ENCODE data around the gene NUP210L. TPM values are rescaled to one million over a fixed set of nuclear protein-coding genes. Genes with fewer than 3 reads are reported as not detected.
"Not testable (repeated sequence)": the region's sequence is repeated elsewhere in the genome, so short reads cannot be mapped to it uniquely, and the experiment has no call there.

Gene NUP210L
- total RNA-seq, 2 donors from 2014 or later = 0.10 to 0.11 TPM

DNA sequence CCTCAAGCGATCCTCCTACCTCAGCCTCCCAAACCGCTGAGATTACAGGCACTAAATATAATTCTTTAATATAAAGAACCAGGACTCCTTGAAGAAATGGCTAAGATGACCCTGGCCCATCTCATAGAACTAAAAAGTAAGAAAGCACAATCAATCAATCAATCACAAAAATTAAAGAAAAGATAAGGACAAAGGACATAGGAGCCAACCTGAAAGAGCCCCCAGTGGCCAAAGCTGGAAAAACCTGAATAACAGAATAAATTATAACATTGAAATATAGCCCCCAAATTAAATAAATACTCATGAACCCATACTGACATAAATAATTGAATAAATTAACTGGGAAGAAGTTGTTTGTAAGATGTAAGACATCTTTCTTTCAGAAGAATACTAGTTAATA, 8.9 kb downstream of the NUP210L start:
- Mint-ChIP-seq H3K9me3 (no peaks in the 10 kb centered on the region), H3K27ac (no peak overlapping the region), H3K36me3 (no peaks in the 10 kb centered on the region)
- ATAC-seq (no peak), DNase-seq (ENCODE audit: low spot score in 2 of 2) (no peak)

DNA sequence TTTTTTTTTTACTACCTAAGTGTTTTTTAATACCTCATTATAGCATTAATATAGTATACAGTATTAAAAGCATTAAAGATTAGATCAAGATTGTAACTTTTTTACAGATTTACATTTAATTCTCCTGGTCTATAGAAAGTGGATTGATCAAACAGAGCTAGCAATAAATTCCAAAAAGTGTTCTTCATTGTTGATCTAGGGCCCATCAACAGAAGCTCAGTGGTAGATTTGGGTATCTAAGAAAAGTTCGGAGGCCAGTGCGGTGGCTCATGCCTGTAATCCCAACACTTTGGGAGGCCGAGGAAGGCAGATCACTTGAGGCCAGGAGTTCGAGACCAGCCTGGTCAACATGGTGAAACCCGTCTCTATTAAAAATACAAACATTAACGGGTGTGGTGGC, 12.5 kb downstream of the NUP210L start:
- H3K36me3 Mint-ChIP-seq = no peaks in the 10 kb centered on the region
- no peaks in the 10 kb centered on the region for H3K9me3 Mint-ChIP-seq
- DNase-seq (ENCODE audit: low spot score in 2 of 2) (no peak), ATAC-seq (no peak)
- no peak overlapping the region for H3K27ac Mint-ChIP-seq

DNA sequence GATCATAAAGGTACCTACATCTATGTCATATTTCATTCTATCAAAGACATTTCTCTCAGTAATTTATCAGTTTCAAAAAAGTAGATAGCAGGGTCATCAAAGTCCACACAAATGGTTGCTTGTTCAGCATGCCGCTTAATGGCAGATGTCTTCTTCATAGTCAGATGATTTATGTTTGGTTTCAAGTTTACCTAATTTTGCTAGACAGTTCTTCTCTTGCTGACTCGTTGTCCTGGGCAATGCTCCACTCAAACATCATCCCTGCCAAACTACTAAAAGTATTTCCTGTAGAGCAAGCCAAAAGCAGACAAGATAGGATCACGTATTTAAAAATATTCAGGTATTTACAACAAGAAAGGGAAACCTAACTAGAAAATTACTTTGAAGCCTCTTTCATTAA, 13.6 kb downstream of the NUP210L start:
- DNase-seq (ENCODE audit: low spot score in 2 of 2) (no peak), ATAC-seq (no peak)
- Mint-ChIP-seq H3K36me3 (no peaks in the 10 kb centered on the region), H3K27ac (peak overlapping the region in 1 of 2 donors; percentile 11), H3K9me3 (no peaks in the 10 kb centered on the region)

DNA sequence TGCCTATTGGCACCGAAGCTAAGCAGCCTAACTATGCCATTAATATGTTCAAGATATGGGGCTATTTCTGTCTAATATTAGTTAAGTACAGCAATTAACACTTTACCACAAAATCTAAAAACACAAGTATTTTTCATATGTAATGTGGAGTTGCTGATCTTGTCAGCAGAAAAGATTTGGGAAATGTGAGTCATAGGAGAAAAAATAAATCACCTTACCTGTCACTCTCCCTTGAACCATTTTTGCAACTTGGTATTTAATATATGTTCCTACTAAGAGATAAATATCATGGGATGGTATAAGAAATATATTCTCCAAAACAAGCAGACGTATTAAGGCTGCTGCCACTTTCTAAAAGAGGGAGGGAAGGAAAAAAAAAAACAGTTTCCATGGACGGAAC, 17.0 kb downstream of the NUP210L start:
- DNase-seq (ENCODE audit: low spot score in 2 of 2) (no peak), ATAC-seq (peak in 1 of 2 donors; percentile 37)
- Mint-ChIP-seq H3K36me3 (no peaks in the 10 kb centered on the region), H3K27ac (no peak overlapping the region), H3K9me3 (no peaks in the 10 kb centered on the region)

DNA sequence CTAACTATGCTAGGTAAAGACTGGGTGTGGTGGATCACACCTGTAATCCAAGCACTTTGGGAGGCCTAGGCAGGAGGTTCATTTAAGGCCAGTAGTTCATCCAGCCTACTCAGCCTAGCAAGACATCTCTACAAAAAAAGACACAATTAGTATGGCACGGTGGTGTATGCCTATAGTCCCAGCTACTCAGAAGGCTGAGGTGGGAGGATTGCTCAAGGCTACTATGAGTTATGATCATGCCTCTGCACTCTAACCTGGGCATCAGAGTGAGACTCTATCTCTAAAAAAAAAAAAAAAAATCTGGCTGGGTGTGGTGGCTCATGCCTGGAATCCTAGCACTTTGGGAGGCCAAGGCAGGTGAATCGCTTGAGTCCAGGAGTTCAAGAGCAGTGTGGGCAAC, 21.6 kb downstream of the NUP210L start:
- H3K36me3 Mint-ChIP-seq = no peaks in the 10 kb centered on the region
- no peak for DNase-seq (ENCODE audit: low spot score in 2 of 2)
- no peak for ATAC-seq
- H3K9me3 Mint-ChIP-seq = peaks cover 0 to 4% of the 10 kb centered on the region in 2 donors
- no peak overlapping the region for H3K27ac Mint-ChIP-seq

DNA sequence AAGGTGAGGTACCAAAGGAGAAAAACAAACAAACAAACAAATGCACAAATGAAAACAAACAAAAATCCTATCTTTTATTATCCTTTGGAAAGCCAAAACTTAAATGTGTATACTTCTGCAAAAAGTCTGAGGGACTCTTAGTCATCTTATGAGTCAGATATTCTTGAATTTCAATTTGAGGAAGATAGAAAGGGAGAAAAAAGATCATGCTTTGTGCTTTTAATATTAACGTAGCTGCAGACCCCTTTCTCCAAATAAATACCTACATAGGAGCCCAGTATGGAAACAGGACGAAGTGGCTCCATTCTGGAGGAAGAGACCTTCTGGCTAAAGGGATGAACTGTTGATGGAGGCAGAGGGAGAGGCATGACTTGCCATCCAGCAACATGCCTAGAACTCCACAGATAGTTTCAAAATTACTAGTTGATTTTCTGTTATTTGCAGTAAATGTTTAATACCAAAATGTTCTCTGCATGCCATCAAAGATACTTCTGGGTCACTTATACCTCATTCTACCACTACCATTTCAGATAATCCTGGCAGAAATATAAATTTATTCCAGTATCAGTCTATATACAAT, 25.4 kb downstream of the NUP210L start:
- Mint-ChIP-seq H3K36me3 (no peaks in the 10 kb centered on the region), H3K27ac (no peak overlapping the region), H3K9me3 (peaks cover 0 to 4% of the 10 kb centered on the region in 2 donors)
- peak in 1 of 2 donors; percentile 13 for DNase-seq (ENCODE audit: low spot score in 2 of 2)
- ATAC-seq = peak; percentile 47 to 73

DNA sequence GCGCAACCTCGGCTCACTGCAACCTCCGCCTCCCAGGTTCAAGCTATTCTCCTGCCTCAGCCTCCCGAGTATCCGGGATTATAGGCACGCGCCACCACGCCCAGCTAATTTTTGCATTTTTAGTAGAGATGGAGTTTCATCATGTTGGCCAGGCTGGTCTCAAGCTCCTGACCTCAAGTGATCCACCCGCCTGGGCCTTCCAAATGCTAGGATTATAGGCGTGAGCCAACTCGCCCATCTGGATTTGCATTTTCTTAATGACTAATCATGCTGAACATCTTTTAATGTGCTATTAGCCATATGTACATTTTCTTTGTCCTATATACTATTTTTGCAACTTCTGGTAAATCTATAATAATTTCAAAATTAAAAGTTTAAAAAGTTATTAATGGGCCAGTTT, 31.7 kb downstream of the NUP210L start:
- not testable (repeated sequence) for ATAC-seq; H3K9me3 Mint-ChIP-seq; H3K27ac Mint-ChIP-seq; DNase-seq (ENCODE audit: low spot score in 2 of 2); H3K36me3 Mint-ChIP-seq

DNA sequence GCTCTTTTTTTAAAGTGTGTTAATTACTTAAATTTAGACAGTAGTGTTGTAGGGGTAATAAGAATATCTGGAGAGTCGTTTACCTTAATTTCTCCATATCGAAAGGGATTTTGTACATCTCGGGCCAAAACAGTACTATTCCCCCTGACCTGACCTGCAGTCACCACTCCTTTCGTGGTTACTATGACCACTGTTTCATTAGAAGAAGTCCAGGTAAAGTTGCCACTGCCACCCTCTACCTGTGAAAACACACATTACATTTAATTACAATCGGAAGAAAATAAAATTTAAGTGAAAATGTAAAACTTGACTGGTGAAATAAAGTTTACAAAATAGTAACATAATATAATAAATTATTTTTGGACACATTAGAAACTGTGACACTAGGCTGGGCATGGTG, 37.2 kb downstream of the NUP210L start:
- ATAC-seq = no peak
- Mint-ChIP-seq H3K36me3 (no peaks in the 10 kb centered on the region), H3K27ac (no peak overlapping the region), H3K9me3 (no peaks in the 10 kb centered on the region)
- no peak for DNase-seq (ENCODE audit: low spot score in 2 of 2)

DNA sequence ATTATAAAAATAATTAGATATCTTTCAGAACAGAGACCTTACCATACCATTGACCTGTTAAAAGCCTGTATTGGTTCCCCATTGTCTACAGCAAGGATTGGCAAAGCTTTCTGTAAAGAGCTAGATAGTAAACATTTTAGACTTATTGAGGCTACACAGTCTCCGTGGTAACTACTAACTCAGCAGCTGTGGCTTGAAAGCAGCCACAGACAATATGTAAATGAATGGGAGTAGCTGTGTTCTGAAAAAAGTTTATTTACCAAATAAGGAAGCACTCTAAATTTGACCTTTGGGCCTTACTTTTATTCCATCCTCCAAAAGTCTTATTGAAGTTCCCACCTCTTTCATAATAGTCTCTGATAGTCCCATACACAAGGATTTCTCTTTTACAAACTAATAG, 39.7 kb downstream of the NUP210L start:
- H3K9me3 Mint-ChIP-seq = no peaks in the 10 kb centered on the region
- DNase-seq (ENCODE audit: low spot score in 2 of 2) (no peak), ATAC-seq (no peak)
- H3K27ac Mint-ChIP-seq = peak overlapping the region in 1 of 2 donors; percentile 32
- H3K36me3 Mint-ChIP-seq = no peaks in the 10 kb centered on the region

DNA sequence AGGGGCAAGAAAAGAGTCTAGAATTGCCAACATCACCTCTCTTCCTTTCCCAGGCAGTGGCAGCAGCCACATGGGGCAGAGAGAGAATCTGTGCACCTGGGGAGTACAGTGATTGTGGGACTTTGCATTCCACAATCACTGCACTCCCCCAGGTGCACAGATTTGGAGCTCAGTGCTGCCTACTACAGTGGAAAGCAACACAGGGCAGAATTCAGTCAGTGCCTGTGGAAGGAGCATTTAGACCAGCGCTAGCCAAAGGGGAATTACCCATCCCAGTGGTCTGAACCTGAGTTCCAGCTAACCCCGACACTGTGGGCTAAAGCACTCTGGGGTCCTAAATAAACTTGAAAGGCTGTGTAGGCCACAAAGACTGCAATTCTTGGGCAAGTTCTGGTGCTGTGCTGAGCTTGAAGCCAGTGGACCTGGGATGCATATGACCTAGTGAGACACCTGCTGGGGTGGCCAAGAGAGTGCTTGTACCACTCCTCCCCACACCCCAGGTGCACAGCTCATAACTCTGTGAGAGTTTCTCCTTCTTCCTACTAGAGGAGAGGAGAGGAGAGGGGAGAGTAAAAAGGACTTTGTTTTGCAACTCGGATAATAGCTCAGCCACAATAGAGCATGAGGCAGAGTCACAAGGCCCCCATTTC, 50.3 kb downstream of the NUP210L start:
- ATAC-seq (no peak), DNase-seq (ENCODE audit: low spot score in 2 of 2) (no peak)
- no peak overlapping the region for H3K27ac Mint-ChIP-seq
- no peaks in the 10 kb centered on the region for H3K36me3 Mint-ChIP-seq
- no peaks in the 10 kb centered on the region for H3K9me3 Mint-ChIP-seq

DNA sequence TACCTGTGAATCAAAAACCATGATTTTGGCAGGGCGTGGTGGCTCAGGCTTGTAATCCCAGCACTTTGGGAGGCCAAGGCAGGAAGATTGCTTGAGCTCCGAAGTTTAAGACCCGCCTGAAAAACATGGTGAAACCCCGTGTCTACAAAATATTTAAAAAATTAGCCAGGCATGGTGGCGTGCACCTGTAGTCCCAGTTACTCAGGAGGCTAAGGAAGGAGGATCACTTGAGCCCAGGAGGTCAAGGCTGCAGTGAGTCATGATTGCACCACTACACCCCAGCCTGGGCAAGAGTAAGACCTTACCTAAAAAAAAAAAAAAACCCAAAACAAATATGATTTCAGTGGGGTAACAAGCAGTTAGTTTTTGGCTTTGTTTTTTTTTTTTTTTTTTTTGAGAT, 54.7 kb downstream of the NUP210L start:
- H3K9me3 Mint-ChIP-seq; H3K36me3 Mint-ChIP-seq; H3K27ac Mint-ChIP-seq; DNase-seq (ENCODE audit: low spot score in 2 of 2); ATAC-seq: not testable (repeated sequence)

DNA sequence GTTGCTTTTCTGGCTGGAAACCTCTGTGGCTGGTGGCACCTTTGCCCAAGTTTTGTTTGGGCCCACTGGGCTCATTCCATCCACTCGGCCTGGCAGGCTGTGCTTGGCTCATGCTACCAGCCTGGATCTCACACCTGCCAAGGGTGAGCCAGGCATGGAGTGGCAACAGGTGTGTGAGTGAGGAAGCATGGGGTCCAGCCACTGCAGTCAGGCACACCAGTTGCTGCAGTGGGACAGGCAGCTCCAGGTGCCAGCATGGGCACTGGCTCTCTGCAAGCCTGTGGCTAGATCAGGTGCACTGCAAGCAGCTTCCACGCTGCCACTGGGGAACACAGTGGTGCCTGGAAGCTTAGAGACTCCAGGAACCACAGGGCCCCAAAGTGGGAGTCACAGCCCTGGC, 57.0 kb downstream of the NUP210L start:
- DNase-seq (ENCODE audit: low spot score in 2 of 2) = no peak
- Mint-ChIP-seq H3K27ac (no peak overlapping the region), H3K9me3 (no peaks in the 10 kb centered on the region), H3K36me3 (no peaks in the 10 kb centered on the region)
- ATAC-seq = no peak

DNA sequence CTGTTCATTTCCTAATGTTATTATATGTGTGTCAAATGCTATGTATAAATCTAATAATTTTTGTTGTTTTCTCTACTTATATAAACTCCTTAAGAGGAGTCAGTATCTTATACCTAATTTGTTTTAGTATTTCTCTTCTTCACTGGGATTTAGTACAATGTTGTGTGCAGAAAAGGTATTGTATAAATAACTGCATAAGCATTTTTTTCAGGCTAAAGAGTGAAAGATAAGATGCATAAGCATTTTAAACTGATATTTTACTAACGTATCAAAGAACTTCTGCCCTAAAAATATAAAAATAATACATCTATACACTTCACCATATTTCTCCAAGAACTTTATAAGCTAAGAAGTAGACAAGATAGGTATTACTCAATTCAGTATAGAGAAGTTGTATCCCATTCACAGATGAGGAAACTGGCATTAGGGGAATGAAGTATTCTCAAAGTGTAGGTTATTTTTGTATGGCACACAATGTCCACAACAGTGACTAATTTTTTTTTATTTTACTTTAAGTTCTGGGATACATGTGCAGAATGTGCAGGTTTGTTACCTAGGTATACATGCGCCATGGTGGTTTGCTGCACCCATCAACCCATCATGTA, 59.3 kb downstream of the NUP210L start:
- DNase-seq (ENCODE audit: low spot score in 2 of 2) (no peak), ATAC-seq (no peak)
- Mint-ChIP-seq H3K9me3 (no peaks in the 10 kb centered on the region), H3K36me3 (no peaks in the 10 kb centered on the region), H3K27ac (no peak overlapping the region)

DNA sequence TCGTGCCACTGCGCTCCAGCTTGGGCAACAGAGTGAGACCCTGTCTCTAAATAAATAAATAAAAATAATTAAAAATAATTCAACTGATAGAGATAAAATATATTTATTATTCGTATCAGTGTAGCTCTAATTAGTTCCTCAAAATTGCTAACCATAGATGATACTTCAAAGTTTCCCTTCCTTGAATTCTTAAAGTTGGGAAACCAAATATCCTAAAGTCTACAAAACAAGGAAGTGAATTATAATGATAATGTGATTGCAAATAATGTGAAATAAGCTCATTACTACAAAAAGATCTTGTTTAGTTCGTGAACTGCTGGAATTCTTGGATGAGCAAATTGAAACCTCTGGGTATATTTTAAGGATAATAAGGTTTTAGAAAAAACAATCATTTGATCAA, 60.5 kb downstream of the NUP210L start:
- DNase-seq (ENCODE audit: low spot score in 2 of 2) (no peak), ATAC-seq (no peak)
- Mint-ChIP-seq H3K9me3 (no peaks in the 10 kb centered on the region), H3K36me3 (no peaks in the 10 kb centered on the region), H3K27ac (no peak overlapping the region)

DNA sequence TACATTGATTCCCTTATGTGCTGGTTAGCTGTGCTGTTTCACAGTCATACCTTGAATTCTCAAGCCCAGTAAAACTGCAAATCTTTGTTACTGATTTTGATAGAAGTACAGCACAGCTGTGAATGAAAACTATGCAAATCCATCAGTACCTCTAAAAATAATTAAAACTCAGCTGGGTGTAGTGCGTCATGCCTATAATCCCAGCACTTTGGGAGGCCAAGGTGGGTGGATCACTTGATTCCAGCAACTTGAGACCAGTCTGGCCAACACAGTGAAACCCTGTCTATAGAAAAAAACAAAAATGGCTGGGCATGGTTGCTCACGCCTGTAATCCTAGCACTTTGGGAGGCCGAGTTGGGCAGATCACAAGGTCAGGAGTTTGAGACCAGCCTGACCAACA, 61.2 kb downstream of the NUP210L start:
- no peak for ATAC-seq

DNA sequence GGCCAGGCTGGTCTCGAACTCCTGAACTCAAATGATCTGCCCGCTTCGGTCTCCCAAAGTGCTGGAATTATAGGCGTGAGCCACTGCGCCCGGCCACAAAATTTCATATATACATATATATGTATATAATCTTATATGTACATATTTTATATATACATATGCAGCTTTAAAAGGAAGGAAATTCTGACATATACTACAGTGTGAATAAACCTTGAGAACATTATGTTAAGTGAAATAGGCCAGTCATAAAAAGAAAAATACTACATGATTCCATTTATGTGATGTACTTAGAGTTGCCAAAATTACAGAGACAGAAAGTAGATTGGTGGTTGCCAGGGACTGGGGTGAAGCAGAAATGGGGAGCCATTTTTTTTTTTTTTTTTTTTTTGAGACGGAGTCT, 63.2 kb downstream of the NUP210L start:
- no peak for DNase-seq (ENCODE audit: low spot score in 2 of 2)
- peaks cover 0 to 1% of the 10 kb centered on the region in 2 donors for H3K36me3 Mint-ChIP-seq
- H3K9me3 Mint-ChIP-seq = no peaks in the 10 kb centered on the region
- no peak overlapping the region for H3K27ac Mint-ChIP-seq
- ATAC-seq = peak in 1 of 2 donors; percentile 24

More for the DNA sequence above, 61.2 kb downstream of the NUP210L start:
- Mint-ChIP-seq H3K27ac (no peak overlapping the region), H3K36me3 (no peaks in the 10 kb centered on the region), H3K9me3 (no peaks in the 10 kb centered on the region)
- DNase-seq (ENCODE audit: low spot score in 2 of 2) = no peak

DNA sequence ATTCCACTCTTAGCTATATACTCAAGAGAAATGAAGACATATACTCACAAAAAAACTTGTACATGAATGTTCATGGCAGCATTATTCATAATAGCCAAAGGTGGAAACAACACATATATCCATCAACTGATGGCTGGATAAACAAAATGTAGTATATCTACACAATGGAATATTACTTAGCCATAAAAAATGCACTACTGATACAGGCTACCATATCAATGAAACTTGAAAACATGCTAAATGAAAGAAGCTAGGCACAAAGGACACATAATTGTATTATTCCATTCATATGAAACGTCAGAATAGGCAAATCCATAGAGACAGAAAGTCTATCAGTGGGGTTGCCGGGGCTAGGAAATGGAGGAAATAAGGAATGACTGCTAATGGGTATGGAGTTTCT, 67.3 kb downstream of the NUP210L start:
- Mint-ChIP-seq H3K9me3 (peaks cover 0 to 4% of the 10 kb centered on the region in 2 donors), H3K36me3 (peaks cover 0 to 13% of the 10 kb centered on the region in 2 donors), H3K27ac (no peak overlapping the region)
- ATAC-seq (no peak), DNase-seq (ENCODE audit: low spot score in 2 of 2) (no peak)

DNA sequence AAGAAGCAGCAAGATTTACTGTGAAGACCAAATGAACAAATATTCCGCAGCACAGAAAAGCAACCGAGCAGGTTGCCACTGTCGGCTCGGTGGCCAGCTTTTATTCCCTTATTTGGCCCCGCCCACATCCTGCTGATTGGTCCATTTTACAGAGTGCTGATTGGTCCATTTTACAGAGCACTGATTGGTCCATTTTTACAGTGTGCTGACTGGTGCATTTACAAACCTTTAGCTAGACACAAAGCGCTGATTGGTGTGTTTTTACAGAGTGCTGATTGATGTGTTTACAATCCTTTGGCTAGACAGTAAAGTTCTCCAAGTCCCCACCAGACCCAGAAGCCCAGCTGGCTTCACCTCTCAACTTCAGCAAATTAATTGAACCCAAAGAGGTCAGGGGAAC, 71.8 kb downstream of the NUP210L start:
- H3K36me3 Mint-ChIP-seq = peaks cover 0 to 13% of the 10 kb centered on the region in 2 donors
- H3K27ac Mint-ChIP-seq; ATAC-seq; H3K9me3 Mint-ChIP-seq; DNase-seq (ENCODE audit: low spot score in 2 of 2): not testable (repeated sequence)

All from activated naive CD4-positive, alpha-beta T cell treated with anti-CD3 and anti-CD28 coated beads, Interleukin-2, amount 50 U/mL, for 72 hours (primary cell).